Heart right ventricle (tissue), 16 donors: ENCODE data around the gene PLCH1. TPM values are rescaled to one million over a fixed set of nuclear protein-coding genes. Genes with fewer than 3 reads are reported as not detected.

Source experiments
- ATAC-seq, 8 donors: fragments of 200-7000 bp; cut with Tn5 transposase; one replicate each; pipeline ENCODE4 v1.9.1; 2020; ENCODE audit warnings: mild to moderate bottlenecking in 8 of 8, moderate library complexity in 8 of 8, moderate number of reproducible peaks in 1 of 8
- DNase-seq, 2 donors: peaks; one replicate each; pipeline ENCODE4 v3.0.0-alpha.2; 2020
- H3K27ac ChIP-seq, 10 donors: fragments of 200-600 bp; sonication (generic) in 2 of 10; one replicate each; pipeline versions ENCODE4 v1.5.0 to v1.8.0; 2020 to 2022; ENCODE audit warnings: mild to moderate bottlenecking in 3 of 10
- H3K27me3 ChIP-seq, 7 donors: fragments of 200-600 bp; one replicate each; pipeline ENCODE4 v1.8.0; 2021 to 2022; ENCODE audit warnings: mild to moderate bottlenecking in 2 of 7
- H3K36me3 ChIP-seq, 9 donors: fragments of 200-600 bp; sonication (generic) in 1 of 9; one replicate each; pipeline versions ENCODE4 v1.5.0 to v1.8.0; 2020 to 2022; ENCODE audit warnings: mild to moderate bottlenecking in 2 of 9
- H3K4me1 ChIP-seq, 9 donors: fragments of 200-600 bp; sonication (generic) in 1 of 9; one replicate each; pipeline versions ENCODE4 v1.5.0 to v1.8.0; 2020 to 2022; ENCODE audit warnings: mild to moderate bottlenecking in 4 of 9
- H3K4me3 ChIP-seq, 10 donors: fragments of 200-600 bp; sonication (generic) in 2 of 10; one replicate each; pipeline versions ENCODE4 v1.5.0 to v1.8.0; 2020 to 2022; ENCODE audit warnings: mild to moderate bottlenecking in 7 of 10, moderate library complexity in 2 of 10
- H3K9me3 ChIP-seq, 11 donors: fragments of 200-600 bp in 10 of 11; sonication (generic) in 2 of 11; one replicate each; pipeline versions ENCODE4 v1.5.0 to v1.8.0; 2013 to 2022; ENCODE audit warnings: mild to moderate bottlenecking in 2 of 11, control low read depth in 1 of 11, moderate library complexity in 1 of 11
- CTCF ChIP-seq, 9 donors: fragments of 200-600 bp; sonication (generic) in 2 of 9; IDR thresholded peaks; one replicate each; pipeline versions ENCODE4 v1.5.0 to v1.8.0; 2021 to 2022; ENCODE audit warnings: antibody characterized with exemption in 9 of 9, mild to moderate bottlenecking in 5 of 9, moderate library complexity in 1 of 9
- WGBS, 2 donors: extraction: QIAGEN DNeasy Blood & Tissue Kit; methylation state at CpG; one replicate each; pipeline ENCODE4 v1.1.7; 2013; ENCODE audit warnings: inconsistent platforms in 1 of 2; 5-methylcytosine and 5-hydroxymethylcytosine counted together
- intact Hi-C, 10 donors: fragments of 100-400 bp; cut with DNase I; formaldehyde crosslinking; loops; one replicate each; pipeline versions ENCODE4 v1.11.1 to v1.14.2; 2022
- polyA plus RNA-seq, 2 donors: library from polyadenylated mRNA; stranded (reverse); fragments of 200-250 nt; gene quantifications; one replicate each; pipeline ENCODE4 v1.2.3, GENCODE V29; 2013
- total RNA-seq, 10 donors: library from RNA; stranded (reverse); fragmentation: NEBNext Ultra II Directional in 3 of 10; extraction: Animal tissue kit (Norgen Biotek cat#: 25700) in 3 of 10; gene quantifications; one replicate each; pipeline versions ENCODE4 v1.2.1 to v1.2.4, GENCODE V29; 2021 to 2023
- donor health status: Arrhythmogenic right ventricular cardiomyopathy.
- donor health status: ischemic (EF 13 %, LVEDD 7.1; RV severe dilation, severe dysfunction).
- donor health status: healthy with polysubstance abuse.
- donor health status: DM: no; HTN: yes; CAD: no.
- donor health status: DM: no; HTN: no; CAD: no.
- donor health status: ischemic (EF 25% LVEDD 6.9; RV normal size, moderate dysfunction).
- donor health status: ischemic (EF 25% LVEDD 5.7; RV mildly dilated, moderate dysfunction).
- donor health status: healthy.
- donor health status: DM: yes; HTN: yes; CAD: no.
- donor health status: Ischemic cardiomyopathy.
- donor health status: ischemic (EF 35%, LVEDD 5.7; RV mildly dilated, moderate dysfunction).
- donor health status: nonischemic (EF 11% LVEDD 7.7; RV severe dilation, severe dysfunction).
- donor health status: DM: yes; HTN: yes; CAD: no.
- donor health status: PGD.
- donor health status: ischemic (EF 29% LVEDD 5.4; RV normal size, mild dysfunction).
- donor health status: nonischemic (EF 23%, LVEDD 6.1; RV moderate dilation, normal function).

PLCH1 gene
- total and polyA plus RNA-seq, 12 donors: 0.13 to 2.1 (median 0.51) TPM

GRCh38 chr3:155637567-155637966 is 107.3 kb downstream of the PLCH1 start:
- H3K27me3 ChIP-seq: no peaks in the 10 kb centered on the region
- H3K4me3 ChIP-seq: no peak overlapping the region
- ATAC-seq (no peak), DNase-seq (no peak)
- no peak for TF ChIP-seq CTCF (IDR thresholded peaks at IDR 0.05)
- 56 to 79% methylated on average over 2 of the region's 2 CpGs for WGBS, 2 donors
- intact Hi-C loops: no loop called here
- no peaks in the 10 kb centered on the region for H3K9me3 ChIP-seq
- no peaks in the 10 kb centered on the region for H3K36me3 ChIP-seq
- H3K4me1 ChIP-seq: peaks cover 0 to 5% (median 0%) of the 10 kb centered on the region in 9 donors
- H3K27ac ChIP-seq: no peak overlapping the region

GRCh38 chr3:155635056-155635455 is 109.8 kb downstream of the PLCH1 start:
- H3K27me3 ChIP-seq: no peaks in the 10 kb centered on the region
- WGBS, 2 donors: 68 to 69% methylated on average over 1 of the region's 1 CpG
- H3K9me3 ChIP-seq: no peaks in the 10 kb centered on the region
- no peak for TF ChIP-seq CTCF (IDR thresholded peaks at IDR 0.05)
- no peaks in the 10 kb centered on the region for H3K36me3 ChIP-seq
- no peak overlapping the region for H3K27ac ChIP-seq
- ATAC-seq: no peak
- intact Hi-C loops: no loop called here
- H3K4me1 ChIP-seq: peaks cover 0 to 5% (median 0%) of the 10 kb centered on the region in 9 donors
- no peak overlapping the region for H3K4me3 ChIP-seq
- DNase-seq: no peak

GRCh38 chr3:155634121-155634719 is 110.7 kb downstream of the PLCH1 start:
- Histone ChIP-seq H3K4me1 (peaks cover 0 to 5% (median 0%) of the 10 kb centered on the region in 9 donors), H3K9me3 (no peaks in the 10 kb centered on the region), H3K27ac (no peak overlapping the region), H3K27me3 (no peaks in the 10 kb centered on the region), H3K4me3 (no peak overlapping the region), H3K36me3 (no peaks in the 10 kb centered on the region)
- WGBS, 2 donors: 91 to 93% methylated on average over 3 of the region's 3 CpGs
- ATAC-seq (no peak), DNase-seq (no peak)
- no peak for TF ChIP-seq CTCF (IDR thresholded peaks at IDR 0.05)
- intact Hi-C loops: no loop called here

- no peaks in the 10 kb centered on the region for H3K4me1 ChIP-seq
- intact Hi-C loops: no loop called here
- H3K36me3 ChIP-seq: no peaks in the 10 kb centered on the region
- H3K27me3 ChIP-seq: no peaks in the 10 kb centered on the region
- no peak for ATAC-seq
- DNase-seq: no peak
- H3K9me3 ChIP-seq: no peaks in the 10 kb centered on the region
- no peak for TF ChIP-seq CTCF (IDR thresholded peaks at IDR 0.05)
- H3K4me3 ChIP-seq: no peak overlapping the region
- no peak overlapping the region for H3K27ac ChIP-seq
- WGBS, 2 donors: 53 to 57% methylated on average over 7 of the region's 7 CpGs
Measured at GRCh38 chr3:155631323-155632019, 113.4 kb downstream of the PLCH1 start.
